ENCODE measurements around the gene ABI3BP. TPM values are rescaled to one million over a fixed set of nuclear protein-coding genes. Genes with fewer than 3 reads are reported as not detected.
A peak's percentile ranks its signal among the peaks of the same experiment; 100 is the strongest.

Gene ABI3BP
- polyA plus RNA-seq, 3 donors, result 17.4 to 29.2 (median 24.1) TPM

GRCh38 chr3:100838157-100838556 lies 155.1 kb downstream of the ABI3BP start:
- no peak for DNase-seq (ENCODE audit: low read depth in 3 of 3, low spot score in 2 of 3)

- DNase-seq (ENCODE audit: low read depth in 3 of 3, low spot score in 2 of 3), result no peak
Measured at GRCh38 chr3:100836661-100837060, 156.6 kb downstream of the ABI3BP start.

- DNase-seq (ENCODE audit: low read depth in 3 of 3, low spot score in 2 of 3), result no peak
Measured at GRCh38 chr3:100834332-100834731, 158.9 kb downstream of the ABI3BP start.

GRCh38 chr3:100833483-100833882 lies 159.7 kb downstream of the ABI3BP start:
- no peak for DNase-seq (ENCODE audit: low read depth in 3 of 3, low spot score in 2 of 3)

GRCh38 chr3:100831629-100832028 lies 161.6 kb downstream of the ABI3BP start:
- no peak for DNase-seq (ENCODE audit: low read depth in 3 of 3, low spot score in 2 of 3)

GRCh38 chr3:100830931-100831330 lies 162.3 kb downstream of the ABI3BP start:
- no peak for DNase-seq (ENCODE audit: low read depth in 3 of 3, low spot score in 2 of 3)

GRCh38 chr3:100825574-100825973 lies 167.6 kb downstream of the ABI3BP start:
- DNase-seq (ENCODE audit: low read depth in 3 of 3, low spot score in 2 of 3), result no peak

- no peak for DNase-seq (ENCODE audit: low read depth in 3 of 3, low spot score in 2 of 3)
Measured at GRCh38 chr3:100815583-100815982, 177.6 kb downstream of the ABI3BP start.

GRCh38 chr3:100813828-100814227 lies 179.4 kb downstream of the ABI3BP start:
- DNase-seq (ENCODE audit: low read depth in 3 of 3, low spot score in 2 of 3), result no peak

- DNase-seq (ENCODE audit: low read depth in 3 of 3, low spot score in 2 of 3), result no peak
Measured at GRCh38 chr3:100811779-100812507, 181.3 kb downstream of the ABI3BP start.

- no peak for DNase-seq (ENCODE audit: low read depth in 3 of 3, low spot score in 2 of 3)
Measured at GRCh38 chr3:100810671-100811070, 182.6 kb downstream of the ABI3BP start.

GRCh38 chr3:100804631-100805030 lies 188.6 kb downstream of the ABI3BP start:
- DNase-seq (ENCODE audit: low read depth in 3 of 3, low spot score in 2 of 3), result no peak

GRCh38 chr3:100803711-100804110 lies 189.5 kb downstream of the ABI3BP start:
- DNase-seq (ENCODE audit: low read depth in 3 of 3, low spot score in 2 of 3), result no peak

- no peak for DNase-seq (ENCODE audit: low read depth in 3 of 3, low spot score in 2 of 3)
Measured at GRCh38 chr3:100802126-100802525, 191.1 kb downstream of the ABI3BP start.

GRCh38 chr3:100798012-100798411 lies 195.2 kb downstream of the ABI3BP start:
- DNase-seq (ENCODE audit: low read depth in 3 of 3, low spot score in 2 of 3), result no peak

- no peak for DNase-seq (ENCODE audit: low read depth in 3 of 3, low spot score in 2 of 3)
Measured at GRCh38 chr3:100796556-100796955, 196.7 kb downstream of the ABI3BP start.

GRCh38 chr3:100789579-100789978 lies 203.6 kb downstream of the ABI3BP start:
- DNase-seq (ENCODE audit: low read depth in 3 of 3, low spot score in 2 of 3), result no peak

- no peak for DNase-seq (ENCODE audit: low read depth in 3 of 3, low spot score in 2 of 3)
Measured at GRCh38 chr3:100783619-100784018, 209.6 kb downstream of the ABI3BP start.

- peak; percentile 18 to 21 (median 18) for DNase-seq (ENCODE audit: low read depth in 3 of 3, low spot score in 2 of 3)
Measured at GRCh38 chr3:100782906-100783305, 210.3 kb downstream of the ABI3BP start.

- no peak for DNase-seq (ENCODE audit: low read depth in 3 of 3, low spot score in 2 of 3)
Measured at GRCh38 chr3:100782348-100782747, 210.9 kb downstream of the ABI3BP start.

GRCh38 chr3:100781301-100781700 lies 211.9 kb downstream of the ABI3BP start:
- no peak for DNase-seq (ENCODE audit: low read depth in 3 of 3, low spot score in 2 of 3)

GRCh38 chr3:100780071-100780622 lies 213.1 kb downstream of the ABI3BP start:
- no peak for DNase-seq (ENCODE audit: low read depth in 3 of 3, low spot score in 2 of 3)

GRCh38 chr3:100779480-100779879 lies 213.7 kb downstream of the ABI3BP start:
- DNase-seq (ENCODE audit: low read depth in 3 of 3, low spot score in 2 of 3), result no peak

Data from right renal cortex interstitium (tissue), 3 donors.